ENCODE measurements around the gene NLRC5.

- TF ChIP-seq CTCF (IDR thresholded peaks at IDR 0.05) (no peak), POLR2AphosphoS5 (IDR thresholded peaks at IDR 0.05) (no peak), EP300 (IDR thresholded peaks at IDR 0.05) (no peak)
Measured at GRCh38 chr16:56950455-56950854, 38.9 kb upstream of the NLRC5 start.
